Muscle layer of colon (tissue), 2 donors: ENCODE data around the gene HEXA.
"Not testable (repeated sequence)": the region's sequence is repeated elsewhere in the genome, so short reads cannot be mapped to it uniquely, and the experiment has no call there.

Experiments used
- H3K27ac ChIP-seq: one replicate; pipeline ENCODE4 v1.7.0; 2013; ENCODE audit warnings: low read depth, mild to moderate bottlenecking, low read length, moderate library complexity
- H3K27me3 ChIP-seq, 2 donors: one replicate each; pipeline ENCODE4 v1.7.0; 2013; ENCODE audit warnings: low read length in 2 of 2, mild to moderate bottlenecking in 2 of 2; ENCODE audit not compliant: insufficient read depth in 2 of 2, control insufficient read depth in 1 of 2
- H3K36me3 ChIP-seq: one replicate; pipeline ENCODE4 v1.7.0; 2013; ENCODE audit warnings: mild to moderate bottlenecking, low read length; ENCODE audit not compliant: insufficient read depth
- H3K4me1 ChIP-seq: one replicate; pipeline ENCODE4 v1.7.0; 2013; ENCODE audit warnings: mild to moderate bottlenecking, low read length; ENCODE audit not compliant: insufficient read depth
- H3K4me3 ChIP-seq, 2 donors: one replicate each; pipeline ENCODE4 v1.7.0; 2013; ENCODE audit warnings: low read length in 2 of 2, low read depth in 1 of 2, mild to moderate bottlenecking in 1 of 2, moderate library complexity in 1 of 2
- H3K9ac ChIP-seq: one replicate; pipeline ENCODE4 v1.7.0; 2013; ENCODE audit warnings: low read length
- H3K9me3 ChIP-seq: one replicate; pipeline ENCODE4 v1.7.0; 2013; ENCODE audit warnings: mild to moderate bottlenecking, low read length
- donor health status: abdominal sarcoma.
- donor health status: Adenocarcinoma of cecum.

The HEXA gene

DNA sequence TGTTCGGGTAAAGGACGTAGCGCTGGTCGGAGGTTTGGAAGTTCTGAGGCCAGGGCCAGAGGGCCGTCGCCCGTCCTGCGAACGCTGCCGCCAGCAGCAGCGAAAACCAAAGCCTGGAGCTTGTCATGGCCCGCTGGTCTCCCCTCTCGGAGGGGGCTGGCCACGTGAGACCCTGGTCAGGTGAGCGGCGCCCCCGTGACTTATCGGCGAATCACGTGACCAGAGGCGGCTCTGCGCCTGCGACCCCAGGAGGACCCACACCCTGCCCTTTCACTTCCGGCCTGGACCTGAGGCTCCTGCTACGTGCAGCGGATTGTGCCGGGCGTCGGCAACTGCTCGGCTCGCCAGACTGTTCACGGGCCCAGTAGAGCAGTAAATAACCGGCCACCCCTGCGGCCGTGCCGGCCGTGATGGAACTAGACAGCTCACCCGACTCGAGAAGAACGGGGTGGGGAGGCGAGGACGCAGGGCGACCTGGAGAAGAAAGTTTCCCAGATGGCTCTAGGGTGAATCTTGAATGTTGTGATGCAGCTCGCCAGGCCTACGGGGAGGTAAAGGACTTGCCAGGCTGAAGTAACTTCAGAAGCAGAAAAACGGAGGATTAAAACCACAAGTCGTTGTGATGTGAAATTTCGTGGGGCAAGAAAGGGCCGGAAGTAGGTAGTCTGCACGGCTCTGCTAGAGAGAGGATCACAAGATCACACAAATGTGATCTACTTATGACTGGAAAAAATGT is at the start of gene HEXA:
Gene HEXA, minus strand, starts transcription at position 169 of the 736 bp plus-strand sequence. Its CDS starts 42 bp downstream, at position 127.
- peak within 1 kb of the TSS; percentile 85 for H3K9ac ChIP-seq

GRCh38 chr15:72423256-72423655 is 47.4 kb upstream of the HEXA start:
- H3K4me3 ChIP-seq, result no peak overlapping the region
- no peaks in the 10 kb centered on the region for H3K4me1 ChIP-seq
- no peaks in the 10 kb centered on the region for H3K9me3 ChIP-seq

More for the DNA sequence above, at the start of gene HEXA:
- Histone ChIP-seq H3K9me3 (no peaks in the 10 kb centered on the region), H3K27ac (peak within 1 kb of the TSS; percentile 87), H3K4me1 (peaks cover 30% of the 10 kb centered on the region), H3K27me3 (no peaks in the 10 kb centered on the region), H3K36me3 (no peaks in the 10 kb centered on the region), H3K4me3 (peak within 1 kb of the TSS; percentile 71 to 89)

GRCh38 chr15:72421484-72421883 is 45.7 kb upstream of the HEXA start:
- Histone ChIP-seq H3K4me1 (no peaks in the 10 kb centered on the region), H3K4me3 (no peak overlapping the region), H3K27me3 (no peaks in the 10 kb centered on the region), H3K9ac (no peak overlapping the region), H3K27ac (no peak overlapping the region), H3K36me3 (no peaks in the 10 kb centered on the region), H3K9me3 (no peaks in the 10 kb centered on the region)

More at GRCh38 chr15:72423256-72423655, 47.4 kb upstream of the HEXA start:
- H3K27me3 ChIP-seq, result no peaks in the 10 kb centered on the region
- H3K27ac ChIP-seq, result no peak overlapping the region
- no peaks in the 10 kb centered on the region for H3K36me3 ChIP-seq
- no peak overlapping the region for H3K9ac ChIP-seq

GRCh38 chr15:72420576-72420975 is 44.8 kb upstream of the HEXA start:
- Histone ChIP-seq H3K27me3 (no peaks in the 10 kb centered on the region), H3K36me3 (no peaks in the 10 kb centered on the region), H3K27ac (no peak overlapping the region), H3K4me3 (no peak overlapping the region), H3K4me1 (no peaks in the 10 kb centered on the region), H3K9ac (no peak overlapping the region), H3K9me3 (no peaks in the 10 kb centered on the region)

GRCh38 chr15:72419768-72420167 is 44.0 kb upstream of the HEXA start:
- not testable (repeated sequence) for H3K4me3 ChIP-seq, H3K9ac ChIP-seq, H3K36me3 ChIP-seq, H3K4me1 ChIP-seq, H3K27ac ChIP-seq, H3K9me3 ChIP-seq, H3K27me3 ChIP-seq

GRCh38 chr15:72415304-72415703 is 39.5 kb upstream of the HEXA start:
- Histone ChIP-seq H3K9ac (no peak overlapping the region), H3K27ac (no peak overlapping the region), H3K36me3 (no peaks in the 10 kb centered on the region), H3K4me1 (no peaks in the 10 kb centered on the region), H3K27me3 (no peaks in the 10 kb centered on the region), H3K9me3 (no peaks in the 10 kb centered on the region), H3K4me3 (no peak overlapping the region)

GRCh38 chr15:72413337-72413736 is 37.5 kb upstream of the HEXA start:
- not testable (repeated sequence) for H3K27ac ChIP-seq, H3K4me1 ChIP-seq, H3K9ac ChIP-seq, H3K36me3 ChIP-seq, H3K4me3 ChIP-seq, H3K27me3 ChIP-seq, H3K9me3 ChIP-seq

- Histone ChIP-seq H3K27me3 (no peaks in the 10 kb centered on the region), H3K4me3 (no peak overlapping the region), H3K27ac (no peak overlapping the region), H3K36me3 (no peaks in the 10 kb centered on the region), H3K9me3 (no peaks in the 10 kb centered on the region), H3K4me1 (no peaks in the 10 kb centered on the region), H3K9ac (no peak overlapping the region)
These were observed 35.7 kb upstream of the HEXA start for GRCh38 chr15:72411544-72411943.

- no peaks in the 10 kb centered on the region for H3K4me1 ChIP-seq
- H3K9ac ChIP-seq, result no peak overlapping the region
- H3K9me3 ChIP-seq, result no peaks in the 10 kb centered on the region
- H3K36me3 ChIP-seq, result no peaks in the 10 kb centered on the region
- no peaks in the 10 kb centered on the region for H3K27me3 ChIP-seq
- no peak overlapping the region for H3K4me3 ChIP-seq
- no peak overlapping the region for H3K27ac ChIP-seq
These were observed 35.3 kb upstream of the HEXA start for GRCh38 chr15:72411111-72411510.

- Histone ChIP-seq H3K4me1 (no peaks in the 10 kb centered on the region), H3K27ac (no peak overlapping the region), H3K9ac (no peak overlapping the region), H3K27me3 (no peaks in the 10 kb centered on the region), H3K9me3 (no peaks in the 10 kb centered on the region), H3K4me3 (no peak overlapping the region), H3K36me3 (no peaks in the 10 kb centered on the region)
These were observed 31.1 kb upstream of the HEXA start for GRCh38 chr15:72406936-72407335.

GRCh38 chr15:72404841-72405240 is 29.0 kb upstream of the HEXA start:
- H3K4me3 ChIP-seq, result no peak overlapping the region
- H3K9me3 ChIP-seq, result no peaks in the 10 kb centered on the region
- H3K27ac ChIP-seq, result no peak overlapping the region
- H3K36me3 ChIP-seq, result no peaks in the 10 kb centered on the region
- H3K4me1 ChIP-seq, result no peaks in the 10 kb centered on the region
- H3K9ac ChIP-seq, result no peak overlapping the region
- no peaks in the 10 kb centered on the region for H3K27me3 ChIP-seq

GRCh38 chr15:72404356-72404755 is 28.5 kb upstream of the HEXA start:
- no peak overlapping the region for H3K27ac ChIP-seq
- H3K9me3 ChIP-seq, result no peaks in the 10 kb centered on the region
- H3K27me3 ChIP-seq, result no peaks in the 10 kb centered on the region
- H3K4me1 ChIP-seq, result no peaks in the 10 kb centered on the region
- H3K4me3 ChIP-seq, result no peak overlapping the region
- H3K9ac ChIP-seq, result no peak overlapping the region
- no peaks in the 10 kb centered on the region for H3K36me3 ChIP-seq
